ENCODE measurements around the gene HHIPL1. TPM values are rescaled to one million over a fixed set of nuclear protein-coding genes. Genes with fewer than 3 reads are reported as not detected.

The HHIPL1 gene
- total and polyA plus RNA-seq, 2 experiments from 2014 or later = 0.83 to 1.4 TPM

DNA sequence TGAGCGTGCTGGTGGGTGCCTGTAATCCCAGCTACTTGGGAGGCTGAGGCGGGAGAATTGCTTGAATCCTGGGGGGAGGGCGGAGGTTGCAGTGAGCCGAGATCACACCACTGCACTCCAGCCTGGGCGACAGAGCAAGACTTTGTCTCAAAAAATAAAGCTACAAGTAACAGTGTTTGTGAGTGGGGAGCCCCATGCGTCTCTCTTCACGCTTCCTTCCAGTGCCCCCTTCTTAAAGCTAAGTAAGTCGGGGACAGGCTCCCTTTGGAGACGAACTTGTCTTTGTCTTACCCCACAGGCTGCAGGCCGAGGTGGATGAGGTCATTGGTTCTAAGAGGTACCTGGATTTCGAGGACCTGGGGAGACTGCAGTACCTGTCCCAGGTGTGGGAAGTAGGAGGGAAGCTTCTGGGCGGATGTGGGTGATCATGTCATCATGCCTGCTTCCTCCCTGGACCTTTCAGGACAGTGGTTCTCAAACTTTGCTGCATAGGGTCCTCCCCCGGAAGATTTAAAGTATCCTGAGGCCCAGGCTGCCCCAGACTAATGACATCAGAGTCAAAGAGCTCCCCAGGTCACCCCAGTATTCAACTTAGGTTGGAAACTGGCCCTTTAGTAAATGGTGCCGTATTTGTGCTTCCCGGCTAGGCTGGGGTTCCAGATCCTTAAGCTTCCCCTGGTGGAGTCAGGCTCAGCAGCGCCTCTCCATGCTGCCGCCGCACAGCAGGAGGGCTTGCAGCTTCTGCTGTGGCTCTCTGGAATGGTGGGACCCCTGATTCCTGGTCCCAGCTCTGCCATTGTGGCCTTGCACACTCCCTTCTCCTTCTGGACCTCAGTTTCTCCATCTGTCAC lies 76.2 kb downstream of the HHIPL1 start:
- H3K4me2 ChIP-seq = no peak overlapping the region
- H4K20me1 ChIP-seq (ENCODE audit: insufficient read depth, poor library complexity, severe bottlenecking) = no peaks in the 10 kb centered on the region
- H3K4me3 ChIP-seq = no peak overlapping the region
- DNase-seq (ENCODE audit: low spot score) = no peak
- TF ChIP-seq EZH2 (IDR thresholded peaks at IDR 0.05; ENCODE audit: borderline replicate concordance) = no peak
- no peak for TF ChIP-seq CTCF (IDR thresholded peaks at IDR 0.05; ENCODE audit: poor library complexity)
- H3K9me3 ChIP-seq (ENCODE audit: low read depth) = no peaks in the 10 kb centered on the region
- no peaks in the 10 kb centered on the region for H3K79me2 ChIP-seq
- no peaks in the 10 kb centered on the region for H3K27me3 ChIP-seq
- no peak overlapping the region for H2AFZ ChIP-seq
- 92% methylated on average over 18 of the region's 18 CpGs for WGBS (ENCODE audit: low lambda C conversion rate, missing lambda C conversion rate)
- no peaks in the 10 kb centered on the region for H3K36me3 ChIP-seq (replicated peaks; ENCODE audit: insufficient read depth, low read depth)
- H3K4me1 ChIP-seq (ENCODE audit: insufficient read depth) = no peaks in the 10 kb centered on the region
- H3K27ac ChIP-seq = no peak overlapping the region
- H3K9me2 ChIP-seq (replicated peaks; ENCODE audit: insufficient read depth) = no peaks in the 10 kb centered on the region

DNA sequence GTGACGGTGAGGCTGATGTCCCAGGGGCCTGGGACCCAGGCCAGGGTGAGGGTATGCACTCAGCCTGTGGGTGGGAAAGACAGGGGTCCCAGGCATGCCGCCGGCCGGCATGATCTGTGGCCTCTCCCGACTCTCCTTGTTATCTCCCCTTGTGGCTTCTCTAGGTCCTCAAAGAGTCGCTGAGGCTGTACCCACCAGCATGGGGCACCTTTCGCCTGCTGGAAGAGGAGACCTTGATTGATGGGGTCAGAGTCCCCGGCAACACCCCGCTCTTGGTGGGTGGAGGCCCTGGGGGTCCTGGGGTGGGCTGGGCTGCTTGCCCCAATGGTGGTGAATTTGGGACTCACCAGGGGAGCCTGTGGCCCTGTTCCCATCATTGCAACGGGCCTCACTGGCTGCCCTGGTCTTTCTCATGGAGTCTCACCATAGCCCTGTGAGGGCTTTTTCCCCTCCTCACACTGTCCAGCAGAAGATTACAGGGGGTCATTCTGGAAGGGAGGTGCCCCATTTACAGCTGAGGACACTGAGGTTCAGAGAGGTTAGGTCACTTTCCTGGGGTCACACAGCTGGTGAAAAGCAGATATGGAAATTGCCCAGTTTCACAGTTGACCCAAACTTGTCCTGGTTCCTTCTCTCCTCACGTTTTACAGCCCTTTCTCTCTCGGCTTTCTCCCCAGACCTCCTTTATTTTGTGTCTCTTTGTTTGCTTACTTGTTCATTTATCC lies 77.0 kb downstream of the HHIPL1 start:
- H3K4me2 ChIP-seq = no peak overlapping the region
- H3K27ac ChIP-seq = no peak overlapping the region
- no peak for TF ChIP-seq EZH2 (IDR thresholded peaks at IDR 0.05; ENCODE audit: borderline replicate concordance)
- no peak for TF ChIP-seq CTCF (IDR thresholded peaks at IDR 0.05; ENCODE audit: poor library complexity)
- DNase-seq (ENCODE audit: low spot score) = no peak
- no peaks in the 10 kb centered on the region for H3K4me1 ChIP-seq (ENCODE audit: insufficient read depth)
- no peak overlapping the region for H3K4me3 ChIP-seq
- H3K9me2 ChIP-seq (replicated peaks; ENCODE audit: insufficient read depth) = no peaks in the 10 kb centered on the region
- no peaks in the 10 kb centered on the region for H3K79me2 ChIP-seq
- WGBS (ENCODE audit: low lambda C conversion rate, missing lambda C conversion rate) = 88% methylated on average over 10 of the region's 12 CpGs
- H3K9me3 ChIP-seq (ENCODE audit: low read depth) = no peaks in the 10 kb centered on the region
- H4K20me1 ChIP-seq (ENCODE audit: insufficient read depth, poor library complexity, severe bottlenecking) = no peaks in the 10 kb centered on the region
- H2AFZ ChIP-seq = no peak overlapping the region
- H3K36me3 ChIP-seq (replicated peaks; ENCODE audit: insufficient read depth, low read depth) = no peaks in the 10 kb centered on the region
- H3K27me3 ChIP-seq = no peaks in the 10 kb centered on the region

DNA sequence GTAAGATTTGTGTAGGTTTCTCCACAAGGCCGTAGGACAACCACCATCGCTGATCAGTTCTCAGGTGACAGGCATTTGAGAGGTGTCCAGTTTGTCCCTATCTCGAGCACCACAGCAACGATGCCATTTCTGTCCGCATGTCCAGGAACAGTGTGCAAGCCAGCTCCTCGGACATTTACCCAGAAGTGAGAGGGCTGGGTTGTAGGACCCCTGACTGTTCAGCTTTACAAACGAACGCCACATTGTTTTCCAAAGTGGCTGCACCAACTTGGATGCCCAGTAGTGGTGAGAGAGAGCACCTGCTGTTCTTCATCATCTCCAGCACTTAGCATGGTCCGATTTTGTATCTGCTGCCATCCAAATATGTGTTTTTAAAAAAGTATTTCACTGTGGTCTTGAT lies 77.8 kb downstream of the HHIPL1 start:
- 95% methylated on average over 9 of the region's 9 CpGs for WGBS (ENCODE audit: low lambda C conversion rate, missing lambda C conversion rate)
- no peaks in the 10 kb centered on the region for H3K4me1 ChIP-seq (ENCODE audit: insufficient read depth)
- no peak overlapping the region for H3K4me3 ChIP-seq
- TF ChIP-seq EZH2phosphoT487 (IDR thresholded peaks at IDR 0.05; ENCODE audit: low read depth, severe bottlenecking, unreplicated experiment) (no peak), CTCF (IDR thresholded peaks at IDR 0.05; ENCODE audit: poor library complexity) (no peak), EZH2 (IDR thresholded peaks at IDR 0.05; ENCODE audit: borderline replicate concordance) (no peak)
- H3K4me2 ChIP-seq = no peak overlapping the region
- no peaks in the 10 kb centered on the region for H3K27me3 ChIP-seq
- no peak overlapping the region for H2AFZ ChIP-seq
- H4K20me1 ChIP-seq (ENCODE audit: insufficient read depth, poor library complexity, severe bottlenecking) = no peaks in the 10 kb centered on the region
- no peaks in the 10 kb centered on the region for H3K36me3 ChIP-seq (replicated peaks; ENCODE audit: insufficient read depth, low read depth)
- H3K9me2 ChIP-seq (replicated peaks; ENCODE audit: insufficient read depth) = no peaks in the 10 kb centered on the region
- H3K27ac ChIP-seq = no peak overlapping the region
- no peaks in the 10 kb centered on the region for H3K9me3 ChIP-seq (ENCODE audit: low read depth)
- no peak for DNase-seq (ENCODE audit: low spot score)
- H3K79me2 ChIP-seq = no peaks in the 10 kb centered on the region
